Measurements from ENCODE around the gene TTLL6. TPM values are rescaled to one million over a fixed set of nuclear protein-coding genes. Genes with fewer than 3 reads are reported as not detected.

The TTLL6 gene
- total RNA-seq, 2 donors from 2014 or later = 0.49 to 2.1 TPM

DNA sequence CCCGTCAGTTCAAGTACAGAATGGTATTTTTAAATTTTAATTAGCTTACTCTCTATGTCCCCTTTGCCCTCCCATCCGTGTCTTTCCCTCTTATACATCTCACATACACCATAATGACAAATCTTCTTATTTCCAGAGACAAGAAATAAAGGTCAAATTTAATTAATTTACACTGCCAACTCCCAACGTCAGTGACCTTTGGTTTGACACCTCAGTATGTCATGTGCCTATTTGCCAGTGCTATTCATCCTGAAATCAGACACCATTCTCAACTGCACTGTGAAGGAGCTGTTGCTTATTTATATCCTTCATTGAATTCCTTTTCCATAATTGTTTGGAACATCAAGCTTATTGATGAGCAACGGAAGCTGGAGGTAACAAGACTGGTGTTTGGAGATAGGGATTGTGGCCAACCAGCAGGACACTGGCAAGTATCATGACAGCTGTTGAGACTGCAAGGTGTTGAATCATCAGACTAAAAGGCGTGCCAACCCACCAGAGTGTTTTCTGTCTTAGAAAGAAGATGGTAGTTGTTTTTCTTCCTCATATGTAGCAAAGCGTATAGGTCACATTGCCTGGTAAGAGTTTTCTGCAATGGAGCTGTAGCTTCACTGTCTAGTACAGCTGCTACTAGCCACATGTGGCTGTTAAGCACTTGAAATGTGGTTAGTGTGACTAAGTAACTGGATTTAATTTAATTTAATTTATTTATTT is 26.3 kb upstream of the TTLL6 start:
- H3K9ac ChIP-seq (ENCODE audit: extremely low read depth, low read length, poor library complexity, severe bottlenecking) = no peak overlapping the region
- Mint-ChIP-seq H3K4me1 (peaks cover 24% of the 10 kb centered on the region), H3K4me3 (no peak overlapping the region), H3K27ac (no peak overlapping the region), H3K36me3 (ENCODE audit: low read depth) (peaks cover 14% of the 10 kb centered on the region), H3K27me3 (ENCODE audit: insufficient read depth) (no peaks in the 10 kb centered on the region), H3K9me3 (no peaks in the 10 kb centered on the region)
- 92 to 96% methylated on average over 6 of the region's 6 CpGs for WGBS, 2 experiments (ENCODE audit: insufficient coverage in 1 of 2, insufficient read length in 1 of 2)
- H3K27me3 ChIP-seq (ENCODE audit: control insufficient read depth, insufficient read depth, low read length, poor library complexity, severe bottlenecking) = no peaks in the 10 kb centered on the region
- no peak overlapping the region for H3K4me3 ChIP-seq (ENCODE audit: low read length)
- H3K36me3 ChIP-seq (ENCODE audit: control insufficient read depth, insufficient read depth, low read length) = peaks cover 14% of the 10 kb centered on the region
- TF ChIP-seq, protein P1, sequence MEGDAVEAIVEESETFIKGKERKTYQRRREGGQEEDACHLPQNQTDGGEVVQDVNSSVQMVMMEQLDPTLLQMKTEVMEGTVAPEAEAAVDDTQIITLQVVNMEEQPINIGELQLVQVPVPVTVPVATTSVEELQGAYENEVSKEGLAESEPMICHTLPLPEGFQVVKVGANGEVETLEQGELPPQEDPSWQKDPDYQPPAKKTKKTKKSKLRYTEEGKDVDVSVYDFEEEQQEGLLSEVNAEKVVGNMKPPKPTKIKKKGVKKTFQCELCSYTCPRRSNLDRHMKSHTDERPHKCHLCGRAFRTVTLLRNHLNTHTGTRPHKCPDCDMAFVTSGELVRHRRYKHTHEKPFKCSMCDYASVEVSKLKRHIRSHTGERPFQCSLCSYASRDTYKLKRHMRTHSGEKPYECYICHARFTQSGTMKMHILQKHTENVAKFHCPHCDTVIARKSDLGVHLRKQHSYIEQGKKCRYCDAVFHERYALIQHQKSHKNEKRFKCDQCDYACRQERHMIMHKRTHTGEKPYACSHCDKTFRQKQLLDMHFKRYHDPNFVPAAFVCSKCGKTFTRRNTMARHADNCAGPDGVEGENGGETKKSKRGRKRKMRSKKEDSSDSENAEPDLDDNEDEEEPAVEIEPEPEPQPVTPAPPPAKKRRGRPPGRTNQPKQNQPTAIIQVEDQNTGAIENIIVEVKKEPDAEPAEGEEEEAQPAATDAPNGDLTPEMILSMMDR (conservative IDR thresholded peaks at IDR 0.05) = no peak
- H3K27ac ChIP-seq (ENCODE audit: low read depth, low read length) = no peak overlapping the region
- DNase-seq = no peak
- no peaks in the 10 kb centered on the region for H3K9me3 ChIP-seq (ENCODE audit: control insufficient read depth, low read length)
- peaks cover 7% of the 10 kb centered on the region for H3K4me1 ChIP-seq (ENCODE audit: control insufficient read depth, insufficient read depth, low read length)

DNA sequence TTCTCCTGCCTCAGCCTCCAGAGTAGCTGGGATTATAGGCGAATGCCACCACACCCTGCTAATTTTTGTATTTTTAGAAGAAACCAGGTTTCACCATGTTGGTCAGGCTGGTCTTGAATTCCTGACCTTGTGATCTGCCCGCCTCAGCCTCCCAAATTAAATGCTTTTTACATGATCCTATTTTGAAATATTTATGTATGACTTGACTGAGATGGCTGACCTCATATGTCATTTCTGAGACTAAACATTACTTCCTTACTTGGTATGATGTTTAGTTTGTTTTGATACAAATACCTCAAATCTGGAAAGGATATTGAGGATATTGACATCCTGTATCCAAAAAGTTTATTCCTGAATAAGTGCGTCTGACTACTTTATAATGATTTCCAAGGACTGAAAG is 25.7 kb upstream of the TTLL6 start:
- Histone ChIP-seq H3K4me1 (ENCODE audit: control insufficient read depth, insufficient read depth, low read length) (peaks cover 7% of the 10 kb centered on the region), H3K4me3 (ENCODE audit: low read length) (no peak overlapping the region), H3K27me3 (ENCODE audit: control insufficient read depth, insufficient read depth, low read length, poor library complexity, severe bottlenecking) (no peaks in the 10 kb centered on the region), H3K9me3 (ENCODE audit: control insufficient read depth, low read length) (no peaks in the 10 kb centered on the region), H3K27ac (ENCODE audit: low read depth, low read length) (no peak overlapping the region), H3K36me3 (ENCODE audit: control insufficient read depth, insufficient read depth, low read length) (peaks cover 8% of the 10 kb centered on the region), H3K9ac (ENCODE audit: extremely low read depth, low read length, poor library complexity, severe bottlenecking) (no peak overlapping the region)
- no peak overlapping the region for H3K27ac Mint-ChIP-seq
- H3K9me3 Mint-ChIP-seq = no peaks in the 10 kb centered on the region
- 88 to 100% methylated on average over 1 to 3 of the region's 3 CpGs for WGBS, 2 experiments (ENCODE audit: insufficient coverage in 1 of 2, insufficient read length in 1 of 2)
- H3K4me3 Mint-ChIP-seq = no peak overlapping the region
- no peaks in the 10 kb centered on the region for H3K27me3 Mint-ChIP-seq (ENCODE audit: insufficient read depth)
- peaks cover 14% of the 10 kb centered on the region for H3K36me3 Mint-ChIP-seq (ENCODE audit: low read depth)
- peaks cover 24% of the 10 kb centered on the region for H3K4me1 Mint-ChIP-seq
- DNase-seq = no peak
- TF ChIP-seq, protein P1 (conservative IDR thresholded peaks at IDR 0.05) = no peak

DNA sequence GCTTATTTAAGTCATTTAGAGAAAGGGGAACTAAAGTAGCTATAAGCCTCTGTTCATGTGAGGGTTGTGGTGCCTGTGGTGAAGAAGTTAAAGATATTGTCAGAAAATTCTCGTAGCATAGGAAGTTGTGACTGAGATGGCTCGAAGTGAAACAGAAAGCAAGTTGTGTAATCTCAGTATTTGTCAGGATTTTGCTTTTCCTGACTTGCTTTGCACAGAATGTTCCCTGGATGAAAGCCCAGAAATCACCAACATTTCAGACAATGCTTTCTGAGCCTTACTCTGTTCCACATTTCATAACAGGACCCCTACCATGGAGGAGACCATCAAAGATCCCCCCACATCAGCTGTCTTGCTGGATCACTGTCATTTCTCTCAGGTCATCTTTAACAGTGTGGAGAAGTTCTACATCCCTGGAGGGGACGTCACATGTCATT is 24.4 kb upstream of the TTLL6 start:
- Mint-ChIP-seq H3K4me3 (no peak overlapping the region), H3K9me3 (no peaks in the 10 kb centered on the region), H3K27me3 (ENCODE audit: insufficient read depth) (no peaks in the 10 kb centered on the region), H3K27ac (no peak overlapping the region), H3K36me3 (ENCODE audit: low read depth) (peaks cover 14% of the 10 kb centered on the region), H3K4me1 (peaks cover 24% of the 10 kb centered on the region)
- Histone ChIP-seq H3K27me3 (ENCODE audit: control insufficient read depth, insufficient read depth, low read length, poor library complexity, severe bottlenecking) (no peaks in the 10 kb centered on the region), H3K36me3 (ENCODE audit: control insufficient read depth, insufficient read depth, low read length) (peaks cover 7% of the 10 kb centered on the region), H3K4me3 (ENCODE audit: low read length) (no peak overlapping the region), H3K27ac (ENCODE audit: low read depth, low read length) (no peak overlapping the region), H3K9ac (ENCODE audit: extremely low read depth, low read length, poor library complexity, severe bottlenecking) (no peak overlapping the region), H3K4me1 (ENCODE audit: control insufficient read depth, insufficient read depth, low read length) (peaks cover 7% of the 10 kb centered on the region), H3K9me3 (ENCODE audit: control insufficient read depth, low read length) (no peaks in the 10 kb centered on the region)
- 97 to 100% methylated on average over 2 to 3 of the region's 3 CpGs for WGBS, 2 experiments (ENCODE audit: insufficient coverage in 1 of 2, insufficient read length in 1 of 2)
- no peak for DNase-seq
- TF ChIP-seq, protein P1 (conservative IDR thresholded peaks at IDR 0.05) = no peak

All from endodermal cell (in vitro differentiated cells).